HG03095 (cell line): Measurements from ENCODE around the gene SBF2.

Experiments
- ATAC-seq: cut with Tn5 transposase; IDR thresholded peaks from one replicate; pipeline ENCODE4 v1.9.1; 2021; ENCODE audit warnings: moderate library complexity; ENCODE audit not compliant: unreplicated experiment

The SBF2 gene

DNA sequence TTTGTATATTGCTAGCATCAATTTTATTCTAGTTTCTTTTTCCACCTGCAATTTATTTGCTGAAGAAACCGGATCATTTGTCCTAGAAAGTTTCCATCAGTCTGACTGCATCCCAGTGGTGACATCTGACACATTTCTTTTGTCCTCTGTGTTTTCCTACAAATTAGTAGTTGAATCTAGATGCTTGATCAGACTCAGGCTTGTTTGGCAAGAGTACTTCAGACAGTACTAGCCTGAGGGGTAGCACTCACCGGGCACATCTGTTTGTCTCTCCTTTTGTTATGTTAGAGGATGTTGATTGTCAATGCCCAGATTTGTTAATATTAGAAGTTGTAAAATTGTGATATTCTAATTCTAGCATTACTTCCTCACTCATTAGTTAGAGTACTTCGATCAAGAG, 425.4 kb downstream of the SBF2 start:
- no peak for ATAC-seq

DNA sequence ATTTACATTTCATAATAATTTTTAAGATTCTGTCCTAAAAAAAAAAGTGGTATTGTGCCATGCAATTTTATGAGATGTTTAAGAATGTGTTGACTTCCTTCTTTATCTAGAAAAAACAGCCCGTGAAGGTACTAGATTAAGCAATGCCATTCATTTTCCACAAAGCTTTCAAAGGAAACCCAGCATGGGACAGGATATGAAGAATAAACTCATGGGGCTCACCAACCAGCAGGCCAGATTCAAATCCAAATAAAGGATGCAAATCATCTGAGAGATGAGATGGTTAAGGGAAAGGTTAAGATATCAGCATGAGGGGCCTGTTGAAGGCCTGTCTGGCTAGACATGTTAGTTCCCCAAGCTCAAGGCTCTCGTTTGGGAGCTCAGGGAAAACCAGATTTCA, 431.0 kb downstream of the SBF2 start:
- no peak for ATAC-seq

DNA sequence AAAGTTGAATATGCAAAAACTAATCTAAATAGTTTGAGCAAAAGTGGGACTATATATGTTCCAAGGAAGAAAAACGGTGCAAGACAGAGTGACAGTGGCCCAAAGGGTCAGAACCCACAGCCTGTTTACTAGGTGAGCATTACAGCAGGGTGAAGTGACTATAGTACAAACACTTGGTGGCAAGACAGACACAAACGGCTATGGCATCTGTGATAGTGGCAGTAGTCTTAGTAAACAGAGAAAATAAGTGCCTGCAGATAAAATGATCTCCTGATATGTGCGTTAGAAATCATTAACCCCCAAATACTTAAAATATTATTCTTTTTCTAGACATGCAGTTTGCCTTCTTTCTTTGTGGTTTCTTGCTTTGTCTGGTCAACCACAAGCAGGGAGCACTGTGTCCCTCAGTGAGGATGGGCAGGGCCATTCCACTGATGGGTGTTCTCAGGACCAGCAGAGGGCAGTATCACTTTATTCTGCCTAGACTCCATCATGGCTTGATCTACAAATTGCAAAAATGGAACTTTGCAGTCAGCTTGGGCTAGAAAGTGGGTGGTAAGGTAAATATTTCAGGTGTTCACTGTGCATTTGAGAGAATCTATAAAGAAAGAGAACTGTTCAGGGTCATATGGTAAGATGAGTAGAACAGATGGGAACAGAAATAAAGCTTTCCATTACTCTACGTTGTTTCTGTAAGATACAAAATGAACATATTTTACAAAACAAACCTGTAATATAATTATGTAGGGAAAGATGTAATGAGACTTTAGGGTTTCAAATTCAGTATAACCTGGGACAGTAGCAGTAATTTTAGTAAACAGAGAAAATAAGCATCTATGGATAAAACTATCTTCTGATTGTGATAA, 431.9 kb downstream of the SBF2 start:
- ATAC-seq, result peak; percentile 85

DNA sequence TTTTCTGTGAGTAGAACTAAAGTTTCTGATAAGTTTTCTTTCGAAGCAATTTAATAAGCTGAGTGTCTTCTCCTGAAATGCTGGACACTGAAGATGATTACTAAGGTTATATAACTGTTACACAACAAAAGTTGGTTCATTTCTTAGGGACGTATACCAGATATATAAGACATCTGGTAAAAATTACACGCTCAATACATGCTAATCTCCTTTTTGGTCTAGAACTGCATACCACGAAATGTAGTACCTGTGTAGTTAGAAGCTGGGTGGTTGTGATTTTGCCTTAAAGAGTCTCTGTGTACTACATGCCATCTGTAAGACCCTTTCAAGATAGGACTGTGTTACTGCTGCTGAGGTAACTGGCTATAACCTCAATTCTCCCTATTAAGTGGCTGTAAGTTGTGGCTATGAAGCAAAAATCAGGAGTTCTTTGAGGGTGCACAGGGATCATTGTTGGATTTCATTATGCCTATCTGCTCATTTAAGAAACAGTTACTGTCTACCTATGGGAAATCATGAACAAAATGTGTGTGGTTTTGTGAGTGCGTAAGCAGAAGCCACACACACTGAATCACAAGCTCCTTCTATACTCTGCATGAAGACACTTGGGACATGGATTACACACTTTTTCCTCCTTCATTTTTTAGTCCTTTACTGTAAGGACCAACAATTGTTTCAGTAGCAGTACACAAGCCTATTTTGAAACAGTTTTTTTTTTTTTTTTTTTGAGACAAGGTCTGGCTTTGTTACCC, 434.3 kb downstream of the SBF2 start:
- ATAC-seq, result no peak

DNA sequence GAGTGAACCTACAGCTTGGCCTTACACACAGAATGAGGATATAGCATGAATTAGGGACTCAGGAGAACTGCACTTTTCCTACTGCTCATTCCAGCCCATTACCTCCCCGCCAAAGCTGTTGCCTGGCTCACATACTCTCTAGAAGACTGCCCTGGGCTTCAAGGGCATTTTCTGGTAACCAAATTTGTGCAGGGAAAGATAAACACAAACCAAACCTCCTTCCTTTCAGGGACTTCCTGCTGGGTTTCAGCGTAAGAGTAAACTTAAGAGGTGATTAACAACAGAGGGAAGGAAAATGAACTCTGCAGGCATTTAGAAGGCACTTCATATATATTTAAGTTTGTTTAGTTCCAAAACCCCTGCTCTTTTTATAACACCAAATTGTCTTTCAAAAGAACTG, 435.2 kb downstream of the SBF2 start:
- no peak for ATAC-seq

DNA sequence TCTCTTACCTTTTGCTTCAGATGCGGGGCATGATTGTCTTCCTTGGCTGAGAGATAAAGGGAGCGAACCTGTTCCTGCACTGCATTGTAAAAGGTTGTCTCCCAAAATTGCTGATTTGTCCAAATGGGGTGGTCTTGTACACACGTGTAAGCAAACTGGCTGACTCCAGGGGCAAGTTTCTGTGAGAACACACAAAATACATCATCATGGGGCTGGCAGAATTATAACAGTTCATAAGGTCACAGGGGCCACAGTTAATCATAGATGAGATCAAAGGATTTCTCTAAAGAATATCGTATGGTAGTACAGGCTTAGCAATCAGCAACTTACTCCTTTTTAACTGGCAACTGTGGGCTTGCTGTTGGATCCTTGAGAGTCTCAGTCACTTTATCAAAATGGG, 435.8 kb downstream of the SBF2 start:
- no peak for ATAC-seq

DNA sequence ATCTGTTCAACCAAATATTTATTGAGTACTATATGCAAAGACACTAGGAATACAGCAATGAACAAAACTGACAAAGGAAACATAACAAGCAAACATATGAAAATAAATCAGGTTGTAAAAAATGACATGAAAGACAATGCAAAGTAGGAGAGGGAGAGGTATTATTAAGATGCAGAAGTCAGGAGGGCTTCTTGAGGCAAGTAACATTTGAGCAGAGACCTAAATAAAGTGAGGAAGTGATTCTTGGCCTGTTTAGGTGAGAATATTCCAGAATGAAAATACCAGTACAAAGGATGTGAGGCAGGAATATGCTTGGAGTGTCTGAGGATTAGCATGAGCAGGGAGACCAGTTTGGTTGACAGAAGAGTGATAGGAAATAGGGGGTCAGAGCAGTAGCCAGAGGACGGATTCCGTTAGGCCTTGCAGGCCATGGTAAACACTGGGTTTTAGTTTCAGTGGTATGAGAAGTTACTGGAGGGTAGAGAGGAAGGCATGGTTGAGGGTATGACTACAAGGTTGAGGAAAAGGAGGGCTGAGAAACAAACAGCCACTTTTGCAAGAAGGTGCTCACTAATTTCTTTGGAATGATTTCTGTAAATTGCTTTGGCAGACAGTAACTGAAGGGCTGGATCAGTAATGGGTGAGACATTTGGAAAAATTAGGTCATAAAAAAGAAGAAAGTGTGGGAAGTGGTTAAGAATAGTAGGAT, 438.3 kb downstream of the SBF2 start:
- ATAC-seq, result no peak

DNA sequence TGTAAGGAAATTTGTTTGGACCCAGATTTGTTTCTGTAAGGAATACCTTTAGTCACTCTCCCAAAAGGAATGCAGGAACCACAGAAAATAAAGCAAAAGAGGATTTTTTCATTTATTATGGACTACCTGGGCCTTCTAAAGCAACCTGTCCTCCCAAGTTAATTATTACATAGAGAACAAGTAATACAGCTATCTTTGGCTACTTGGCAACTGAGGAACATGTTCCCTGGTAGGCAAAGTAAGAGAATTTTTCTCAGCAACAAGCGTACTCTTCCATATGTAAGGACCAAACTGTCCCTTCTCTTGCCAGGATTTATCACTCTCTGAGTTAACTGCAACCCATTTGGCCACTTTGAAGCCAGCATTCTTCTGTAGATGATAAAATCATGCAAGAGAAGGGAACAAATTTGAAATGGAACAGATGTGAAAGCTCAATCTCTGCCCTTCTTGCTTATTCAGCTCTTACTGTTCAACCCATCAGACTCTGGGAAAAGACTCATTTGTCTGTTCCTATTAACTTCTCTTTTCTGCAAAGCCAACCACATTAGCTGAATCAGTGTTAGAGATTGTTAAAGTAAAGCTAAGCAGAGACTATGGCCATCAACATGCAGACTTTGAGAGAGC, 440.0 kb downstream of the SBF2 start:
- ATAC-seq, result no peak

DNA sequence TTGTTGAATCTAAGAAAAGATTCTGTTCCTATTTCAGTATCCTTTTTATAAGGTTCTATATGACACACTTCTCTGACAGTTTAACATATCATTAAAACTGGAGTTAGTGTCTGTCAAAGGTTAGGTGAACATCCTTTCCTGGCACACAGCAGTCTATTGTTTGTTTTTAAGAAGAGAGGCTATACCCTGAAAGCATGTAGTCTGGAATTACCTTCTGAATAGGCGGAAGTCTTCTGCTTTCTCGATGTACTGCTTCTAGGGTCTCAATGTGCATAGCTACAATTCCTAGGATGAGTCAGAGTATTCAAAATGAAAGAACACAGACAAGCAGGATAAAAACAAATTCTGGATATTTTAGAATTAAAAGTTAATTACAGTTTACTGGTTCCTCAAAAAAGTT, 441.6 kb downstream of the SBF2 start:
- no peak for ATAC-seq

DNA sequence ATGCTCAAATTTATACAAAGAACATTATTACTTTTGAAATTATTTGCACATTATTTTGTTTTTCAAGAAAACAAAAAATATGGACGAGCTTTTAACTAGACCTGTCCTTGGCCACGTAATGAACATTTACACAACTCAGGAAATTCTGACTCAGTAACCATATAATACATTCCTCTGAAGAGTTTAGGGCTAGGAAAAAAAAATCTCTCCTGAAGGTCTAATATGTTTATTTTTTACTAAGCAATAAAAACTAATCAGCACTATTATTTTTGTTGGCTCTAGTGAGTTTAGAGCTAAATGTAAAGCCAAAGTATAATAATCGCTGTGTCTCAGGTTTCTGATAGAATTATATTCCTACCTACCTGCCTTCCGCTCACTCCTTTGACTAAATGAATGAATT, 442.7 kb downstream of the SBF2 start:
- ATAC-seq, result no peak

DNA sequence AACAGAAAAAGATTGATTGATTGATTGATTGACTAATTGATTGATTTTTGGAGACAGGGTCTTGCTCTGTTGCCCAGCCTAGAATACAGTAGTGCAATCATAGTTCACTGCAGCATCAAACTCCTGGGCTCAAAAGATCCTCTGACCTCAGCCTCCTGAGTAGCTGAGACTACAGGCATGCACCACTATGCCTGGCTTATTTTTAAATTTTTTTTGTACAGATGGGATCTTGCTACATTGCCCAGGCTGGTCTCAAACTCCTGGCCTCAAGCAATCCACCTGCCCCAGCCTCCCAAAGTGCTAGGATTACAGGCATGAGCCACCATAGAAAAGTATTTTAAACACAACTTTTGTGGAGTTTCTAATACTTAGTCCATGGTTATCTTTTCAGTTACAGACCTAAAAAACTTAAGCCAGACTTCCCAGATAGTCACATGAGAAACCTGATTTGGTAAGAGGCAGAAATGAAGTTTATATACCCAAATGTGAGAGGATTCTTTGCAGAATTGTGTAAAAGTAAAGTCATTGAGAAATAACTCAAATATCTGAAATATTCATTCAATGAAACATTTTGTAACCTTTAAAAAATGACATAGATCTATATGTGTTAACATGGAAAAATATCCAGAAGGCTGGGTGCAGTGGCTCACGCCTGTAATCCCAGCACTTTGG, 443.7 kb downstream of the SBF2 start:
- no peak for ATAC-seq

DNA sequence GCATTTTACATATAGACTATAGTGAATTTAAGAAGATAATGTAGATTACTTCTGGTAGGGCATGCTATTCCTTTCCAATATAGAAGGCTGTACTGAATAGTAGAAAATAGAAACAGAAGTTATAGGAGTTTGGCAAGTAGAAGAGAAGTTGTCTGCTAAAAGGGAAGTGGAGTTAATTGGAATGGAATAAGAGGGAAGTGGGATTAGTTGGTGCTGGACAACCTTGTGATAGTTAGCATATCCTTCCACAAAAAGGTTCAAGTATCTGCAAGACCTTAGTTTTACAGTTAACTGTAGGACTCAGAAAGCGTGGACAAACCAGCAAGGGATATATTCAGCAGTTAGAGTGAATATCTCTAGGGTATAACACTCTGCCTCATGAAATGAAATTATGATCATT, 444.6 kb downstream of the SBF2 start:
- no peak for ATAC-seq

DNA sequence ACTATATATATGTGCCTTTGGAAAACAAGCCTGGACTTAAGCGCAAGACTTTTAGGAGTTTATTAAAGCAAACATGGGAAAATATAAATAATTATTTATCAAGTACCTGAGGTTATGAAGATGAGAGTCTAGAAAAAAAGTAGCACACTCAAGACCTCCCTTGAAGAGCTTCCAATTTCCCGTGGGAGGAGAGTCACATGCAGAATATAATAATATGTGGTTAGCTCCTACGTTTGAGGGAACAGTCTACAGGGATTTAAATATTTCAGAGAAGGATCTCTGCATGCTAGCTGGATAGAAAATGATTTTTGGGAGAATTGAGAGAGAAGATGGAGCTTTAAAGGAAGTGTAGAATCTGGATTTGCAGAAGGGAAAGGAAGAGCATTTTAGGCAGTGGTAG, 446.4 kb downstream of the SBF2 start:
- ATAC-seq, result no peak

DNA sequence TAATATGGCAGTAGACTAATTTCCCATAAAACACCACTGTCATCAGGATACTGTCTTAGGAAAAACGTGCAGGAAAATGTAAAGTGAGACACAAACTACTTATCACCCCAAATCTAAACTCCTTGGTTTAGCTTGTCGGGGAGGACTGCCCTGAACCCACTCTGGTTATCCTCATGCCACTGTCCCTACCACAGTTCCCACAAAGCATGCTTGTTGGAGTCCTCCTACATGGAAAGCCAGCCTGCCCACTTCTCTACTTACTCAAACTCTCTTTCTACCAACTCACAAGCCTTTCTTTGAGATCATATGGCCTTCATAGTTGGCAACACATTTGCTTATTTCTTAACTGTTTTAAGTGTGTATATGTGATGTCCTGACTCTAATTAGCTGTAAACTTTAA, 451.1 kb downstream of the SBF2 start:
- no peak for ATAC-seq

DNA sequence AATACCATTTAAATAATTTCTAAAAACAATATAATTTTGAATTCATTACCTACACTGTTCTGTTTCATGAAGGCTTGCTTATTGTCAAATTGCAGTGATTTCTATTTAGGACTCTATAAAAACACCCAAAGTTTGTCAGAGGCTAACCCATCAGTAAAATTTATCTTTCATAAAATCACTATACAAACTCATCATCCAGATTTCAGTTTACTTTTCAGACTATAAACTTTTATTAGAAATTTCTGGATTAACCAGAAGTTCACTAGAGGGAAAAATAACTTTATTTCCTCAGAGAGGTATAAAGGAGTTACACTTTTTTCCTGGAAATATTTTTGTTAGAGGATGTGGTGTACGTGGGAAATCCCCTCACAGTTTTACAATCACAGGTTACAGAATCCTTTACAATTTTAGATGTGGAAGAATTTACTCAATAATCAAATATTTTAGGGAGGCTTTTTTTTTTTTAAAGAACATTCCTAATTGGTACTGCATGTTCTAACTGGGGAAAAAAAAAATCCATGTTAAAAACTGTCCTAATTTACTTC, 453.5 kb downstream of the SBF2 start:
- no peak for ATAC-seq

DNA sequence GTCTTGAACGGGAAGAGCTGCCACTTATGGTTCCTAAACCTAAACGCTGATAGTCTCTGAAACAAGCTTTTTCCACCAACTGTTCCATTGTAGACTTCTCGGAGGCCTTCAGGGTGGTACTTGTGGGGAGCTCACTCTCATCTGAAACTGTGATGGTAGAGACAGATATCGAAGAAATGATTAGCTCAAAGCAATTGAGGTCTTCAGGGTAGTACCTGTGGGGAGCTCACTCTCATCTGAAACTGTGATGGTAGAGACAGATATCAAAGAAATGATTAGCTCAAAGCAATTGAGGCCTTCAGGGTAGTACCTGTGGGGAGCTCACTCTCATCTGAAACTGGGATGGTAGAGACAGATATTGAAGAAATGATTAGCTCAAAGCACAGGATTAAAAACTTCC, 454.5 kb downstream of the SBF2 start:
- no peak for ATAC-seq

DNA sequence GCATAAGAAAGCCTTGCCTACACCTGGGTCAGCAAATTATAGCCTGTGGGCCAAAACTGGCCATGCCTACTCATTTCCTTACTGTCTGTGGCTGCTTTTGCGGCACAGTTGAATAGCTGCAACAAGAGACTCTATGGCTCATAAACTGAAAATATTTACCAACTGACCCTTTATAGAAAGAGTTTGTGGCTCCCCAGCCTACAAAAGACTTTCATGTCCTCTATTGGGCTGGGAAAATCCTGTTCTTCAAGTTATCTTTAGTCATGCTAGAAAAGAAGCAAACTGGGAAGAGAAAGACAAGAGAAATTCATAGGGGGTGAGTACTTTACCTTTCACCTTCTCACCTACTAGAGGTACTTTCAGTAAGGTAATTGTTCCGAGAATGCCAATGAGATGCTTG, 455.1 kb downstream of the SBF2 start:
- peak; percentile 82 for ATAC-seq

DNA sequence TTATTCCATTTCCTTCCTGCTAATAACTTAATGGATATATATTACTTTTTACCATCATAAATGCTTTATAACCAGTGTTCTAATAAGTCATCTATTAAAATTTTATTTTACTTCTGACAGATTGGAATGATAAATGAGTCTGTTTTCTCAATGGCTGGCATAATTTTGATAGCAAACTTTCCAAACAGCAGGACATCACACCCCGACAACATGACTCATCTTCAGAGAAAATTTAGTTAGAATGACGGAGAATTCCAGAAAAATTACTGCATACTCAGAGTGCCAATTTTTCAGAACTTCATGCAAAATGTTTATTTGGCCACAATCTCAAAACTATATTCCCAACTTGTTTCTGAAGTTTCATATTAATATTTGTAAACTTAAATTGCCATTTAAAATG, 455.8 kb downstream of the SBF2 start:
- no peak for ATAC-seq

DNA sequence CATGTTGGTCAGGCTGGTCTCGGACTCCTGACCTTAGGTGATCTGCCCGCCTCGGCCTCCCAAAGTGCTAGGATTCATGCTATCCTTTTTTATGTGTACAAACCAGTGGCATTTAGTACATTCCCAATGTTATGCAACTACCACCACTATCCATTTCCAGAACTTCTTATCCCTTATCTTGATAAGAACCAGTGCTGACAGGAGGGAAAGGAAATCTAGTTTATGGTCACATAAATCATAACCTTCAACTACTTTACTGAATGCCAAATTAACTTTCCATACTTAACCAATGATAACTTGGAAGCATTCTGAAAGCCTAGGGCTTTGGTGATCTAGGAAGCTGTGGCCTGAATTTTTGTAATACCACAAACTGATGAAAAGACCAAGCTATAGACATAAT, 459.7 kb downstream of the SBF2 start:
- no peak for ATAC-seq

DNA sequence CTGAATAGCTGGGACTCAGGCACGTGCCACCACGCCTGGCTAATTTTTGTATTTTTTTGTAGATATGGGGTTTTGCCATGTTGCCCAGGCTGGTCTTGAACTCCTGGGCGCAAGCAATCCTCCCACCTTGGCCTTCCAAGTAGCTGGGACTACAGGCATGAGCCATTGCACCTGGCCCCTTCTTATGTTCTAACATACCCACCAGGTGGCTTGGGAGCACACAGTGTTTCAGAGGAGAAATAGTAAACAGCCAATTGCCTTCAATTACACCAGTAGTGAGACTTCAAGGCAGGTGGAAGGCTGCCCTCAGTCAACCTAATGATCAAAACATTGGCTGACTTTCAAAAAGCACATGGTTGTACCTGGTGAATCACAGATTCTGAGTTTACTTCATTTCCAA, 462.9 kb downstream of the SBF2 start:
- ATAC-seq, result no peak

DNA sequence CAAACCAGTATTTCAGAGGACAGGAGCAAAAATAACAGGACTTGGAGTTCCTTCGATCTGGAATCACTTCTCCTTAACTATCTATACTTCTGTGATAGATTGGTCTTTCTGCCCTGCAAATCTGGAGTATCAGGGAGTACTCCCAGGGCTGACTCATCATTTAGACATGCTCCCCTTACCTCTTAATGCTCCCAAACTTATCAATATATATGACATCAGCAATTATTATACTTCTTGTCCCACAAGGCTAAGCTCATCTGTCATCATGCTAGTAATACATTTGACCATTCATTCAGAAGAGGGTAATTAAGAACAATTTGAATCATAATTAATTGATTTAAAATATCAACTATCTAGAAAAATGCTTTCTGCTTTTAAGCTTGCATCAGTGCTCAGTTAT, 466.3 kb downstream of the SBF2 start:
- no peak for ATAC-seq
